Keratinocyte (primary cell): ENCODE measurements around the gene CISH. TPM values are rescaled to one million over a fixed set of nuclear protein-coding genes. Genes with fewer than 3 reads are reported as not detected.

Experiments used
- DNase-seq: peaks from one replicate; pipeline ENCODE4 v3.0.0-alpha.2; 2011; ENCODE audit warnings: low read depth, missing footprints, low spot score
- FAIRE-seq: peaks from 2 replicates; lab custom pipeline; 2011; peaks lifted over from hg19 to GRCh38; lab: Jason Lieb, UNC
- H2AFZ ChIP-seq: 2 replicates; pipeline ENCODE4 v1.6.0; 2012; ENCODE audit warnings: low read length, control low read depth, inconsistent platforms; ENCODE audit not compliant: control insufficient read depth
- H3K27ac ChIP-seq: 2 replicates; pipeline ENCODE4 v1.5.1; 2011; ENCODE audit warnings: low read length; ENCODE audit not compliant: control insufficient read depth, insufficient read depth
- H3K27me3 ChIP-seq: 3 replicates; pipeline ENCODE4 v1.6.0; 2011; ENCODE audit warnings: low read length; ENCODE audit not compliant: control insufficient read depth, insufficient read depth; ENCODE audit errors: extremely low read depth
- H3K36me3 ChIP-seq, 2 experiments: 2 replicates in 1 of 2; 3 replicates in 1 of 2; pipeline ENCODE4 v1.5.1; 2011; ENCODE audit warnings: low read length in 2 of 2, mild to moderate bottlenecking in 1 of 2; ENCODE audit not compliant: control insufficient read depth in 2 of 2, insufficient read depth in 2 of 2; ENCODE audit errors: extremely low read depth in 1 of 2
- H3K4me1 ChIP-seq: 3 replicates; pipeline ENCODE4 v1.5.1; 2011; ENCODE audit warnings: low read length; ENCODE audit not compliant: control insufficient read depth, insufficient read depth; ENCODE audit errors: extremely low read depth
- H3K4me2 ChIP-seq: 3 replicates; pipeline ENCODE4 v1.6.0; 2011; ENCODE audit warnings: low read depth, low read length; ENCODE audit not compliant: control insufficient read depth, insufficient read depth; ENCODE audit errors: extremely low read depth
- H3K4me3 ChIP-seq, 3 experiments: fragments of 200-600 bp in 1 of 3; sonication (generic) in 1 of 3; 2 replicates in 2 of 3; 3 replicates in 1 of 3; pipeline ENCODE4 v1.5.1; 2011 to 2016; ENCODE audit warnings: low read length in 3 of 3, mild to moderate bottlenecking in 3 of 3, control low read depth in 2 of 3, inconsistent platforms in 1 of 3, low read depth in 1 of 3, mixed read lengths in 1 of 3, mixed run types in 1 of 3, moderate library complexity in 1 of 3; ENCODE audit not compliant: control insufficient read depth in 2 of 3, insufficient read depth in 2 of 3; ENCODE audit errors: extremely low read depth in 1 of 3
- H3K79me2 ChIP-seq: 2 replicates; pipeline ENCODE4 v1.6.0; 2012; ENCODE audit warnings: low read length; ENCODE audit not compliant: control insufficient read depth, insufficient read depth
- H3K9ac ChIP-seq: 3 replicates; pipeline ENCODE4 v1.6.0; 2011; ENCODE audit warnings: low read length; ENCODE audit not compliant: control insufficient read depth, insufficient read depth; ENCODE audit errors: extremely low read depth
- H3K9me1 ChIP-seq: 3 replicates; pipeline ENCODE4 v1.6.0; 2011; ENCODE audit warnings: low read length; ENCODE audit not compliant: control insufficient read depth, insufficient read depth; ENCODE audit errors: extremely low read depth
- H3K9me3 ChIP-seq: 2 replicates; pipeline ENCODE4 v1.5.1; 2012; ENCODE audit warnings: low read depth, low read length; ENCODE audit not compliant: control insufficient read depth
- H4K20me1 ChIP-seq: 3 replicates; pipeline ENCODE4 v1.6.0; 2011; ENCODE audit warnings: low read length; ENCODE audit not compliant: control insufficient read depth, insufficient read depth; ENCODE audit errors: extremely low read depth
- EZH2 ChIP-seq: IDR thresholded peaks from one replicate; pipeline ENCODE4 v1.6.1; 2012; ENCODE audit warnings: inconsistent platforms, mild to moderate bottlenecking, low read length, moderate library complexity
- dilution Hi-C: fragments of 300-500 bp; cut with MboI; formaldehyde crosslinking; loops from one replicate; pipeline ENCODE4 v1.7.0; 2020; ENCODE audit warnings: low sequenced_read_pairs; ENCODE audit not compliant: extremely low pct_ligation_motif_present
- polyA plus RNA-seq, 5 experiments: library from polyadenylated mRNA; depleted of rRNA in 3 of 5; stranded (reverse) in 3 of 5; stranded (forward) in 1 of 5; unstranded in 1 of 5; fragments of >200 nt; gene quantifications; 1 replicate in 1 of 5; 2 replicates in 3 of 5; 3 replicates in 1 of 5; pipeline versions ENCODE4 v1.2.1 to v1.2.3, GENCODE V29; 2011 to 2012; ENCODE audit warnings: missing spikeins in 2 of 5, low read depth in 1 of 5, low replicate concordance in 1 of 5
- TF ChIP-seq, protein P1 (sequence below), 3 experiments: IDR thresholded peaks in 1 of 3; conservative IDR thresholded peaks in 1 of 3; optimal IDR thresholded peaks in 1 of 3; 2 replicates in 2 of 3; 3 replicates in 1 of 3; pipeline versions ENCODE3 to v1.5.1; 2011; ENCODE audit warnings: low read length in 3 of 3, mild to moderate bottlenecking in 3 of 3, moderate library complexity in 2 of 3, control low read depth in 1 of 3, inconsistent platforms in 1 of 3; ENCODE audit not compliant: insufficient read depth in 2 of 3; ENCODE audit errors: extremely low read depth in 1 of 3

The CISH gene
- polyA plus RNA-seq, 1 donor (not counting 4 experiments of a cell fraction or from before 2014, with no cell fraction given) = 1.8 TPM

GRCh38 chr3:50616770-50617095 is 5.2 kb upstream of the CISH start:
- Histone ChIP-seq H3K9me3 (no peaks in the 10 kb centered on the region), H3K4me2 (peak overlapping the region; percentile 88), H3K9me1 (no peaks in the 10 kb centered on the region), H3K9ac (peak overlapping the region; percentile 43), H3K27ac (peak overlapping the region; percentile 28), H3K4me1 (peaks cover 26% of the 10 kb centered on the region), H3K27me3 (no peaks in the 10 kb centered on the region), H3K36me3 (peaks cover 7 to 11% of the 10 kb centered on the region in 2 experiments), H3K4me3 (peak overlapping the region; percentile 60 to 85 (median 76)), H3K79me2 (peaks cover 34% of the 10 kb centered on the region), H4K20me1 (no peaks in the 10 kb centered on the region), H2AFZ (peak overlapping the region; percentile 81)
- no peak for DNase-seq
- no peak for TF ChIP-seq EZH2
- TF ChIP-seq, protein P1, sequence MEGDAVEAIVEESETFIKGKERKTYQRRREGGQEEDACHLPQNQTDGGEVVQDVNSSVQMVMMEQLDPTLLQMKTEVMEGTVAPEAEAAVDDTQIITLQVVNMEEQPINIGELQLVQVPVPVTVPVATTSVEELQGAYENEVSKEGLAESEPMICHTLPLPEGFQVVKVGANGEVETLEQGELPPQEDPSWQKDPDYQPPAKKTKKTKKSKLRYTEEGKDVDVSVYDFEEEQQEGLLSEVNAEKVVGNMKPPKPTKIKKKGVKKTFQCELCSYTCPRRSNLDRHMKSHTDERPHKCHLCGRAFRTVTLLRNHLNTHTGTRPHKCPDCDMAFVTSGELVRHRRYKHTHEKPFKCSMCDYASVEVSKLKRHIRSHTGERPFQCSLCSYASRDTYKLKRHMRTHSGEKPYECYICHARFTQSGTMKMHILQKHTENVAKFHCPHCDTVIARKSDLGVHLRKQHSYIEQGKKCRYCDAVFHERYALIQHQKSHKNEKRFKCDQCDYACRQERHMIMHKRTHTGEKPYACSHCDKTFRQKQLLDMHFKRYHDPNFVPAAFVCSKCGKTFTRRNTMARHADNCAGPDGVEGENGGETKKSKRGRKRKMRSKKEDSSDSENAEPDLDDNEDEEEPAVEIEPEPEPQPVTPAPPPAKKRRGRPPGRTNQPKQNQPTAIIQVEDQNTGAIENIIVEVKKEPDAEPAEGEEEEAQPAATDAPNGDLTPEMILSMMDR (optimal IDR thresholded peaks at IDR 0.05 in 1 of 3, IDR thresholded peaks at IDR 0.05 in 1 of 3, conservative IDR thresholded peaks at IDR 0.05 in 1 of 3; ENCODE audit: extremely low read depth in 1 of 3, insufficient read depth in 2 of 3, low read length in 3 of 3) = no peak
- FAIRE-seq = no peak
- dilution Hi-C loops = loop anchor here (25.0 kb wide), 1 partner anchor 771 kb away; the partner anchor contains the start of genes MANF and RBM15B

- H2AFZ ChIP-seq = peak overlapping the region; percentile 81
- DNase-seq = no peak
Observed at GRCh38 chr3:50616003-50616769, 4.6 kb upstream of the CISH start.

More at GRCh38 chr3:50616003-50616769, 4.6 kb upstream of the CISH start:
- TF ChIP-seq EZH2 = no peak
- TF ChIP-seq, protein P1 (optimal IDR thresholded peaks at IDR 0.05 in 1 of 3, IDR thresholded peaks at IDR 0.05 in 1 of 3, conservative IDR thresholded peaks at IDR 0.05 in 1 of 3; ENCODE audit: extremely low read depth in 1 of 3, insufficient read depth in 2 of 3, low read length in 3 of 3) = peak in 2 of 3 experiments; percentile 100
- peak overlapping the region; percentile 60 to 85 (median 76) for H3K4me3 ChIP-seq
- FAIRE-seq = peak; percentile 75
- no peaks in the 10 kb centered on the region for H4K20me1 ChIP-seq
- peaks cover 7 to 11% of the 10 kb centered on the region in 2 experiments for H3K36me3 ChIP-seq
- no peaks in the 10 kb centered on the region for H3K27me3 ChIP-seq
- H3K9me1 ChIP-seq = no peaks in the 10 kb centered on the region
- H3K79me2 ChIP-seq = peaks cover 34% of the 10 kb centered on the region
- H3K27ac ChIP-seq = peak overlapping the region; percentile 28
- dilution Hi-C loops = loop anchor here (25.0 kb wide), 1 partner anchor 771 kb away; the partner anchor contains the start of genes MANF and RBM15B
- H3K4me1 ChIP-seq = peaks cover 28% of the 10 kb centered on the region
- H3K4me2 ChIP-seq = peak overlapping the region; percentile 88
- H3K9me3 ChIP-seq = no peaks in the 10 kb centered on the region
- H3K9ac ChIP-seq = peak overlapping the region; percentile 43
